Trophoblast cell (in vitro differentiated cells and primary cell): ENCODE results near the gene ZC2HC1C.
A peak's percentile ranks its signal among the peaks of the same experiment; 100 is the strongest.

Source experiments
- DNase-seq, 2 donors: peaks; one replicate each; pipeline ENCODE4 v3.0.0-alpha.2; 2016
- H2AFZ ChIP-seq: 2 replicates; pipeline ENCODE4 v1.6.1; 2013; ENCODE audit warnings: low read length, moderate library complexity, mild to moderate bottlenecking; ENCODE audit not compliant: insufficient read depth, poor library complexity
- H2AK5ac ChIP-seq: 2 replicates; pipeline ENCODE4 v1.6.1; 2013; ENCODE audit warnings: mild to moderate bottlenecking, low read length
- H2BK120ac ChIP-seq: 2 replicates; pipeline ENCODE4 v1.6.1; 2013; ENCODE audit warnings: low read length, mild to moderate bottlenecking, moderate library complexity; ENCODE audit not compliant: insufficient read depth, poor library complexity
- H2BK12ac ChIP-seq: 2 replicates; pipeline ENCODE4 v1.6.1; 2013; ENCODE audit warnings: mild to moderate bottlenecking, low read length, moderate library complexity
- H2BK5ac ChIP-seq: 2 replicates; pipeline ENCODE4 v1.6.1; 2013; ENCODE audit warnings: low read length, low read depth, moderate library complexity, mild to moderate bottlenecking; ENCODE audit not compliant: poor library complexity
- H3K14ac ChIP-seq: 2 replicates; pipeline ENCODE4 v1.6.1; 2013; ENCODE audit warnings: mild to moderate bottlenecking, low read length
- H3K18ac ChIP-seq: 2 replicates; pipeline ENCODE4 v1.6.1; 2013; ENCODE audit warnings: mild to moderate bottlenecking, low read length
- H3K23ac ChIP-seq: 2 replicates; pipeline ENCODE4 v1.6.1; 2013; ENCODE audit warnings: low read length
- H3K27ac ChIP-seq: 2 replicates; pipeline ENCODE4 v1.5.1; 2013; ENCODE audit warnings: low read depth, mild to moderate bottlenecking, inconsistent platforms, low read length, moderate library complexity
- H3K27me3 ChIP-seq: 2 replicates; pipeline ENCODE4 v1.6.1; 2013; ENCODE audit warnings: inconsistent platforms, mild to moderate bottlenecking, low read length, moderate library complexity; ENCODE audit not compliant: insufficient read depth
- H3K36me3 ChIP-seq, 2 experiments: 1 replicate in 1 of 2; 2 replicates in 1 of 2; pipeline ENCODE4 v1.6.1; 2013; ENCODE audit warnings: low read length in 2 of 2, mild to moderate bottlenecking in 2 of 2, moderate library complexity in 1 of 2; ENCODE audit not compliant: insufficient read depth in 2 of 2, control insufficient read depth in 1 of 2
- H3K4ac ChIP-seq: 2 replicates; pipeline ENCODE4 v1.6.1; 2013; ENCODE audit warnings: low read depth, mild to moderate bottlenecking, low read length, moderate library complexity
- H3K4me1 ChIP-seq, 2 experiments: 1 replicate in 1 of 2; 2 replicates in 1 of 2; pipeline ENCODE4 v1.6.1; 2013; ENCODE audit warnings: low read length in 2 of 2, mild to moderate bottlenecking in 2 of 2, moderate library complexity in 1 of 2; ENCODE audit not compliant: insufficient read depth in 2 of 2, control insufficient read depth in 1 of 2
- H3K4me2 ChIP-seq: 2 replicates; pipeline ENCODE4 v1.6.1; 2013; ENCODE audit warnings: inconsistent platforms, mild to moderate bottlenecking, low read length, moderate library complexity
- H3K4me3 ChIP-seq: 2 replicates; pipeline ENCODE4 v1.5.1; 2013; ENCODE audit warnings: mild to moderate bottlenecking, low read depth, low read length, inconsistent platforms
- H3K79me1 ChIP-seq: one replicate; pipeline ENCODE4 v1.6.1; 2013; ENCODE audit warnings: low read length
- H3K79me2 ChIP-seq: 2 replicates; pipeline ENCODE4 v1.6.1; 2013; ENCODE audit warnings: low read length, mild to moderate bottlenecking; ENCODE audit not compliant: control insufficient read depth, insufficient read depth, poor library complexity
- H3K9ac ChIP-seq: 2 replicates; pipeline ENCODE4 v1.6.1; 2013; ENCODE audit warnings: mild to moderate bottlenecking, low read length
- H3K9me3 ChIP-seq: 2 replicates; pipeline ENCODE4 v1.6.1; 2013; ENCODE audit warnings: low read depth, mild to moderate bottlenecking, control low read depth, inconsistent platforms, low read length; ENCODE audit not compliant: insufficient read depth
- H4K12ac ChIP-seq: 2 replicates; pipeline ENCODE4 v1.6.1; 2013; ENCODE audit warnings: low read depth, mild to moderate bottlenecking, low read length, moderate library complexity
- H4K8ac ChIP-seq: 2 replicates; pipeline ENCODE4 v1.6.1; 2013; ENCODE audit warnings: low read depth, mild to moderate bottlenecking, low read length, moderate library complexity
- H4K91ac ChIP-seq: one replicate; pipeline ENCODE4 v1.6.1; 2013; ENCODE audit warnings: low read depth, mild to moderate bottlenecking, low read length, moderate library complexity
- WGBS: extraction: QIAGEN DNeasy Blood & Tissue Kit; methylation state at CpG from one replicate; pipeline ENCODE4 v1.1.7; 2013; ENCODE audit warnings: missing lambda C conversion rate; ENCODE audit not compliant: insufficient read length, insufficient coverage; ENCODE audit errors: extremely low coverage; 5-methylcytosine and 5-hydroxymethylcytosine counted together

ZC2HC1C gene

DNA sequence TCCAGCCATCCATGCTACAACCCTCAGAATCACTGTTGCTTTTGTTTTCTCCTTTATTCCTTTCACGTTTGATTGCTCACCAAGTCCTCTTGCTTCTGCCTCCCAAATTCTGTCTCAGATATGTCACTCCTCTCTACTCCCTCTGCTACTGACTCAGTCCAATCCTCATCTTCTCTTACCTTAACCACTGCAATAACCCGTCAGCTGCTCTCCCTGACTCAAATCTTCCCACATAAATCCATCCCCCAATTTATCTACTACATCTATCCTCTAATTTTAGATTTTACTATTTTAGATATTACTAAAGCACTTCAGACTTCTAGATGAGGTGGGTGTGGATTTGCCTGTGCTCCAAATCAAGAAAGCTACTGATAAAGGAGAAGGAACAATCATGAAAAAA, 43.6 kb upstream of the ZC2HC1C start:
- 100% methylated on average over 1 of the region's 2 CpGs for WGBS
- H3K27me3 ChIP-seq, result no peaks in the 10 kb centered on the region
- H2BK12ac ChIP-seq, result peak overlapping the region; percentile 15
- no peaks in the 10 kb centered on the region for H3K79me1 ChIP-seq
- DNase-seq, result no peak
- H2AK5ac ChIP-seq, result no peak overlapping the region
- peaks cover 5 to 16% of the 10 kb centered on the region in 2 experiments for H3K36me3 ChIP-seq
- H3K9me3 ChIP-seq, result no peaks in the 10 kb centered on the region
- H3K27ac ChIP-seq, result no peak overlapping the region
- H2BK120ac ChIP-seq, result no peak overlapping the region
- H3K4me2 ChIP-seq, result no peak overlapping the region
- no peaks in the 10 kb centered on the region for H3K4me1 ChIP-seq
- no peak overlapping the region for H2BK5ac ChIP-seq
- H3K79me2 ChIP-seq, result no peaks in the 10 kb centered on the region
- no peak overlapping the region for H4K8ac ChIP-seq
- H3K14ac ChIP-seq, result no peak overlapping the region
- no peak overlapping the region for H4K12ac ChIP-seq
- no peak overlapping the region for H3K23ac ChIP-seq
- H3K4me3 ChIP-seq, result no peak overlapping the region
- H3K4ac ChIP-seq, result no peak overlapping the region
- no peak overlapping the region for H2AFZ ChIP-seq
- H3K9ac ChIP-seq, result no peak overlapping the region
- no peak overlapping the region for H3K18ac ChIP-seq
- no peak overlapping the region for H4K91ac ChIP-seq

DNA sequence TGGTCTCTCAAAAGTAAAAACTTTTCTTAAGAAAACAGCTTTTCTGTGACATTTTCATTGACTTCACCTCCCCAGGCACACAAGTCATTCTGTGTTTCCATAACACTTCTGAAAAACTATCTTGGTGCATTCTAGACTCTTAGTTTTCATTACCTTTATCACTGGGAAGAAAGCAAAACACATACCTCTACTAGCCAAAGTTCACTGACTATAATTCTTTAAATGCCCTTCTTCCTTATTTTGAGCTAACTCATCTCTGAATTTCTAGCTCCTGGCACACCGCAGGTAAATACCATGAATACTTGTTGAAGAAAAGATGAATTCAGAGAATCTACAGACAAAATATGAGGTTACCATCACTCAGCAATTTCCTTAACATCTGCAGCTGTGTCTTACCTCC, 39.3 kb upstream of the ZC2HC1C start:
- Histone ChIP-seq H3K9ac (no peak overlapping the region), H4K91ac (no peak overlapping the region), H3K27ac (no peak overlapping the region), H3K18ac (no peak overlapping the region), H3K23ac (no peak overlapping the region), H3K14ac (no peak overlapping the region), H3K4me1 (no peaks in the 10 kb centered on the region), H3K27me3 (no peaks in the 10 kb centered on the region), H3K4me3 (no peak overlapping the region), H2AFZ (no peak overlapping the region), H3K4me2 (no peak overlapping the region), H2BK120ac (no peak overlapping the region), H3K79me1 (no peaks in the 10 kb centered on the region), H4K8ac (no peak overlapping the region), H2BK5ac (no peak overlapping the region), H4K12ac (no peak overlapping the region), H3K79me2 (no peaks in the 10 kb centered on the region), H2BK12ac (no peak overlapping the region), H3K4ac (no peak overlapping the region), H2AK5ac (no peak overlapping the region), H3K36me3 (peaks cover 9 to 15% of the 10 kb centered on the region in 2 experiments), H3K9me3 (no peaks in the 10 kb centered on the region)
- no CpG with 5 or more reads among the region's 1 CpG for WGBS
- DNase-seq, result peak; percentile 36 to 83

DNA sequence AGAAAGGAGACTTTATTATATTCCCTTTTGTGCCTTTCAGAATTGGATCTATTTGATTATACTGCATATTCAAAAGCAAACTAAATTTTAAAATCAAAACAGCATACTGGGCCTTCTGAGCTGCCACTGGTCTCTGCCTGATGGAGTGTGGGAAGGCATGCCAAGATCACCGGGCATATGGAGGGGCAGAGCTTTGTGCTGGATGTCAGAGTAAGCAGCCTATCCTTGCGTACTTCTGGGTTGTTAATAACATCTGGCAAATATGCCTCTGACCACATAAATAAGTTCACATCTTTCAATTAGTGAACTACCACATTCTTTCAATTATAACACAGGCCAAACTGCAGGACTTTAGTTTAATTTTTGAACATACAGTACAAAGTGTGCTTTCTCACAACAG, 36.5 kb upstream of the ZC2HC1C start:
- Histone ChIP-seq H3K27ac (no peak overlapping the region), H3K23ac (no peak overlapping the region), H3K36me3 (peaks cover 13% of the 10 kb centered on the region in 2 experiments), H4K8ac (no peak overlapping the region), H2BK5ac (no peak overlapping the region), H2BK12ac (no peak overlapping the region), H3K4me1 (no peaks in the 10 kb centered on the region), H3K79me1 (no peaks in the 10 kb centered on the region), H4K91ac (no peak overlapping the region), H3K27me3 (no peaks in the 10 kb centered on the region), H4K12ac (no peak overlapping the region), H3K4me3 (no peak overlapping the region), H3K4me2 (no peak overlapping the region), H3K79me2 (no peaks in the 10 kb centered on the region), H2BK120ac (no peak overlapping the region), H3K4ac (no peak overlapping the region), H2AFZ (no peak overlapping the region), H3K9ac (no peak overlapping the region), H3K14ac (no peak overlapping the region), H3K18ac (no peak overlapping the region), H2AK5ac (no peak overlapping the region), H3K9me3 (no peaks in the 10 kb centered on the region)
- DNase-seq, result no peak
- WGBS, result no CpG with 5 or more reads among the region's 2 CpGs

DNA sequence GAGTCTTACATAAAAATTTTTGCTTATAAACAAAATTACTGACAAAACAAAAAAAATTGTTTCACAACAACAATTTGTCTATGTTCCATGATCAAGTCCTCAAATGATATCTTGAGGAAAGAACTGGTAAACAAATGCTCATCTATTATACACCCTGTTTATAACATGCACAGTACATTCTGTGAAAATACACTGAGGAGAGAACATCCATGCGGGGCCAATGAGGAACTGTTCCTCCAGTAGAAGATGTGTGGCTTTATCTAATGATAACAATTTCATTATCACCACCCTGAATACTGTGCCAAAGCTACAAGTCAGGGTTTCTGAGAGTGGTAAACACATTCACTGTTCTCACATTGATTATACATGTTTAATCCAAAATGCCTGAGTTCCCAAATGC, 28.9 kb upstream of the ZC2HC1C start:
- no peaks in the 10 kb centered on the region for H3K27me3 ChIP-seq
- no peak overlapping the region for H3K4me3 ChIP-seq
- H2BK12ac ChIP-seq, result no peak overlapping the region
- no CpG with 5 or more reads among the region's 1 CpG for WGBS
- H3K14ac ChIP-seq, result no peak overlapping the region
- no peak overlapping the region for H3K18ac ChIP-seq
- H3K79me2 ChIP-seq, result no peaks in the 10 kb centered on the region
- no peak overlapping the region for H3K4ac ChIP-seq
- DNase-seq, result no peak
- no peak overlapping the region for H2BK120ac ChIP-seq
- peaks cover 2 to 7% of the 10 kb centered on the region in 2 experiments for H3K36me3 ChIP-seq
- H3K9me3 ChIP-seq, result no peaks in the 10 kb centered on the region
- H4K12ac ChIP-seq, result no peak overlapping the region
- no peak overlapping the region for H4K91ac ChIP-seq
- H3K4me2 ChIP-seq, result no peak overlapping the region
- H2AK5ac ChIP-seq, result no peak overlapping the region
- no peaks in the 10 kb centered on the region for H3K79me1 ChIP-seq
- no peak overlapping the region for H3K23ac ChIP-seq
- no peak overlapping the region for H2BK5ac ChIP-seq
- H4K8ac ChIP-seq, result no peak overlapping the region
- no peak overlapping the region for H3K27ac ChIP-seq
- peaks cover 4% of the 10 kb centered on the region in 2 experiments for H3K4me1 ChIP-seq
- no peak overlapping the region for H3K9ac ChIP-seq
- no peak overlapping the region for H2AFZ ChIP-seq
